ENCODE results near the gene TIMM10. TPM values are rescaled to one million over a fixed set of nuclear protein-coding genes. Genes with fewer than 3 reads are reported as not detected.

TIMM10 gene
- total and polyA plus RNA-seq, 12 donors = 22.9 to 163 (median 51.5) TPM

DNA sequence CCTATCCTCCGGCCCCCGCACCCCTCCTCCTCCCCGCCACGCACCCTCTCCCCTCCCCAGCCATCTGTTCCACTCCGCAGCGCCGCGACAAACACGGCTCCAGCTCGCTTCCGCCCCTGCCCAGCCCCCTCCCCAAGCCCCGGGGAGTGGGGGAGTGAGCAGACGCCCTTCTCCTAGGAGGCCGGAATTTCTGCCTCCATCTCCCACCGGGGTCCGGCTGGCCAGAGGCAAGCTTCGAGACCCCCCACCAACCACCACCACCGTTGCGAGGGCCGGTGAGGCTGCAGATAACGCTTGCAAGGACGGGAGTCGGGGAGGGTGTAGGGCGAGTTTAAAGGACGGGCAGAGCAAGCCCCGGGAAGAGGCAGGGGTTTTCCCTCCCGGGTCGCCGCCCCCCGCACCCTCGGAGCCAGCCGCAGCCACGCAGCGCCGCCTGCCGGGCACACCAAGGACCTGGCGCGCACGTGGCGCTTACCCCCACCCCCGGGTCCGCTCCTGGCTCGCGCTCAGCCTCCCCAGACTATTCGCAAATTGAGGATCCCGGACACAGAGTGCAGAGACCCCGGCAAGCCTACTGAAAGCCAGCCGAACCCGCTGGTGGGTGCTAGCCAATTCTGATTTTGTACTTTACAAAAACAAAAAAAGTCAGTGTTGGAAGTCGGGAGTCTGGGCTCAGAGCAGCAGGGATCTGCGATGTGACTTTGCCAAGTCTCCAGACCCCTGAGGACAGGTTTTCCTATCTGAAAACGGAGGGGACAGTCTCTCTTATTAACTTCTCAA is 47.6 kb downstream of the TIMM10 start:
- Histone ChIP-seq H3K27me3 (peaks cover 0 to 35% (median 24%) of the 10 kb centered on the region in 7 donors), H3K36me3 (peaks cover 0 to 38% (median 8%) of the 10 kb centered on the region in 9 donors), H3K27ac (no peak overlapping the region), H3K4me1 (peaks cover 8 to 31% (median 16%) of the 10 kb centered on the region in 9 donors), H3K9me3 (no peaks in the 10 kb centered on the region), H3K4me3 (peak overlapping the region; percentile 7 to 55 (median 42))
- ATAC-seq (peak; percentile 48 to 71 (median 59)), DNase-seq (peak in 1 of 2 donors; percentile 46)
- intact Hi-C loops (cut with DNase I) = loop anchor here in 4 of 10 donors (2.0 to 10.0 kb wide), 3 partner anchors 24 to 138 kb away; no protein-coding TSS in a partner anchor
- 2% methylated on average over 49 to 52 of the region's 52 CpGs for WGBS, 2 donors
- TF ChIP-seq, protein P1, sequence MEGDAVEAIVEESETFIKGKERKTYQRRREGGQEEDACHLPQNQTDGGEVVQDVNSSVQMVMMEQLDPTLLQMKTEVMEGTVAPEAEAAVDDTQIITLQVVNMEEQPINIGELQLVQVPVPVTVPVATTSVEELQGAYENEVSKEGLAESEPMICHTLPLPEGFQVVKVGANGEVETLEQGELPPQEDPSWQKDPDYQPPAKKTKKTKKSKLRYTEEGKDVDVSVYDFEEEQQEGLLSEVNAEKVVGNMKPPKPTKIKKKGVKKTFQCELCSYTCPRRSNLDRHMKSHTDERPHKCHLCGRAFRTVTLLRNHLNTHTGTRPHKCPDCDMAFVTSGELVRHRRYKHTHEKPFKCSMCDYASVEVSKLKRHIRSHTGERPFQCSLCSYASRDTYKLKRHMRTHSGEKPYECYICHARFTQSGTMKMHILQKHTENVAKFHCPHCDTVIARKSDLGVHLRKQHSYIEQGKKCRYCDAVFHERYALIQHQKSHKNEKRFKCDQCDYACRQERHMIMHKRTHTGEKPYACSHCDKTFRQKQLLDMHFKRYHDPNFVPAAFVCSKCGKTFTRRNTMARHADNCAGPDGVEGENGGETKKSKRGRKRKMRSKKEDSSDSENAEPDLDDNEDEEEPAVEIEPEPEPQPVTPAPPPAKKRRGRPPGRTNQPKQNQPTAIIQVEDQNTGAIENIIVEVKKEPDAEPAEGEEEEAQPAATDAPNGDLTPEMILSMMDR (IDR thresholded peaks at IDR 0.05) = peak; percentile 41 to 80 (median 67)

DNA sequence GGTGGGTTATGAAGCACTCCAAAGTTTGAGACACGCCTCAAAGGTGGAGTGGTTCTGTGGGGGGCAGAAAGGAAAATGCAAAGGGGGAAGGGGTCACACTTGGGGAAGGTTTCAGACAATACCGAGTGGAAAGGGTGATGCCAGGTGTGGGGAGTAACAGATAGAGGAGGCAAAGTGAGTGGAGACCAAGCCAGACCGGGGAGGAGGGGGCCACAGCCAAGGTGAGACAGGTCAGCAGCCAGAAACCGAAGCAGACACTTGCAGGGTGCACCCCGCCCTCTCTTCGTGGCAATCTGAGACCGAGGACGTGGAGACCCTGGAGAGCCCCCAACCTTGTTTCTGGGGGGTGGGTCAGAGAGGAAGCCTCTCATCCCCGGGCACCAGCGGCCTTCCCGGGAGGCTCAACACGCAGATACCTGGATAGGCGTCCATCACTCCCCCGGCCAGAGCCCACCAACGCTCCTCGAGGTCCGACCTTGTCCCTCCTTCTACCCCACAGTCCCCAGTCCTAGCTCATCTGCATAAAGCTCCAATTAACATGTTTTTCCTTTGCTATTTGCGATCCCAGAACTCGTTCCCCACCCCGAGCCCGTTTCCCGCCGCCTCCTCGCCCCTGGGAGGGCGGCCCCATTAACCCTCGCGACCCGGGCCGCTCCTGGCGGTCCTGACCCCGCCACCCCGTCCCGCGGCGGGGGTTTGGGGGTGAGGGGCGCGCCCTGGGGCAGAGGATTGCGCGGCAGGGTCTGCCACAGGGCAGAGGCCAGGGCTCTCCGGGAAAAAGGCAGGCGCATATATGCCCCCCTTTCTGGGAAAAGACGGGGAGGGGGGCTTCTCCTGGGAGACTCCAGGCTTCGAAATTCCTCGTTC is 48.4 kb downstream of the TIMM10 start:
- ATAC-seq = no peak
- TF ChIP-seq, protein P1 (IDR thresholded peaks at IDR 0.05) = no peak
- no peak for DNase-seq
- 10 to 16% methylated on average over 43 to 44 of the region's 44 CpGs for WGBS, 2 donors
- Histone ChIP-seq H3K27me3 (peaks cover 0 to 35% (median 24%) of the 10 kb centered on the region in 7 donors), H3K36me3 (peaks cover 0 to 30% (median 8%) of the 10 kb centered on the region in 9 donors), H3K4me1 (peaks cover 8 to 31% (median 17%) of the 10 kb centered on the region in 9 donors), H3K27ac (no peak overlapping the region), H3K9me3 (no peaks in the 10 kb centered on the region), H3K4me3 (peak overlapping the region in 9 of 10 donors; percentile 9 to 55 (median 43))
- intact Hi-C loops (cut with DNase I) = loop anchor here in 7 of 10 donors (2.0 to 10.0 kb wide), 5 partner anchors 23 to 137 kb away; no protein-coding TSS in a partner anchor

DNA sequence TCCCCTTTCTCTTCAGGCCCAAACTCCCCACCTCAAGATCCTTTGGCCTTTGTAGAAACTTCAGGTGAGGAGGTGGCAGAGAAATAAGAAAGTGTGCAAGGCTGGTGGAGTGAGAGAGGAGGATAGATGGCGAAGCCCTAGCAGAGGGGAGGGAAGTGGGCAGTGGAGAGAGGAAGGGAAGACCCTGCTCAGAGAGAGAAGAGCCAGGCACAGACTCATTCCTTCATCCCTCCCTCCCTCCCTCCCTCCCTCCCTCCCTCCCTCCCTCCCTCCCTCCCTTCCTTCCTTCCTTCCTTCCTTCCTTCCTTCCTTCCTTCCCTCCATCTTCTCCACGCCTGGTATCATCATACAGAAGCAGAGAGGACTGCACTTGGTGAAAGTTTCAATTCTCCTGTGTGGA is 49.2 kb downstream of the TIMM10 start:
- TF ChIP-seq, protein P1 (IDR thresholded peaks at IDR 0.05) = no peak
- Histone ChIP-seq H3K36me3 (peaks cover 0 to 25% (median 8%) of the 10 kb centered on the region in 9 donors), H3K4me1 (peaks cover 8 to 38% (median 24%) of the 10 kb centered on the region in 9 donors), H3K9me3 (no peaks in the 10 kb centered on the region), H3K27ac (no peak overlapping the region), H3K27me3 (peaks cover 0 to 39% (median 24%) of the 10 kb centered on the region in 7 donors), H3K4me3 (no peak overlapping the region)
- WGBS, 2 donors = 39 to 53% methylated on average over 2 of the region's 2 CpGs
- intact Hi-C loops (cut with DNase I) = loop anchor here in 6 of 10 donors (2.0 to 10.0 kb wide), 5 partner anchors 23 to 137 kb away; no protein-coding TSS in a partner anchor
- no peak for DNase-seq
- no peak for ATAC-seq

All from heart right ventricle (tissue), 16 donors.